K562 (cell line): ENCODE results near the gene ZDHHC3. TPM values are rescaled to one million over a fixed set of nuclear protein-coding genes. Genes with fewer than 3 reads are reported as not detected.

Source experiments
- ATAC-seq: fragments of 200-7000 bp; cut with Tn5 transposase; 3 replicates; pipeline ENCODE4 v1.9.1; 2020; ENCODE audit warnings: moderate library complexity
- BruUV-seq: library from RNA; stranded (reverse); fragments of 400-500 nt; replicated peaks from 2 replicates; lab custom pipeline; 2021; lab: Mats Ljungman, UMichigan
- CTCF ChIA-PET: fragments of 300-600 bp; formaldehyde crosslinking; extraction: SDS; loops from one replicate; lab custom pipeline; 2021; ENCODE audit warnings: low intra/inter-chr PET ratio; lab: Yijun Ruan, JAX
- POLR2A ChIA-PET: fragments of 300-600, 350-650 bp; sonication (Branson Sonifier 250); formaldehyde crosslinking; extraction: SDS; loops from one replicate; lab custom pipeline; 2021; ENCODE audit warnings: antibody characterized with exemption, inconsistent platforms; lab: Yijun Ruan, JAX
- DNase-seq, 4 experiments: peaks; one replicate each; pipeline versions ENCODE4 v3.0.0 to v3.0.0-alpha.2; 2011 to 2018; ENCODE audit warnings: low spot score in 3 of 4, mixed read lengths in 3 of 4; ENCODE audit errors: extremely low read depth in 1 of 4
- FAIRE-seq: peaks from 2 replicates; lab custom pipeline; 2011; peaks lifted over from hg19 to GRCh38; lab: Jason Lieb, UNC
- H2AFZ ChIP-seq: 2 replicates; pipeline ENCODE4 v1.6.0; 2011; ENCODE audit warnings: low read depth, low read length, control low read depth, inconsistent platforms
- H3K27ac ChIP-seq: fragments of 200-600 bp; 3 replicates; pipeline ENCODE4 v1.8.0; 2011; ENCODE audit warnings: low read depth, mild to moderate bottlenecking, control low read depth, inconsistent platforms, low read length, moderate library complexity, mixed read lengths; ENCODE audit errors: extremely low read depth
- H3K27me3 ChIP-seq, 2 experiments: fragments of 300-600 bp in 1 of 2; 2 replicates in 1 of 2; 3 replicates in 1 of 2; pipeline versions ENCODE4 v1.6.0 to v1.8.0; 2011; ENCODE audit warnings: inconsistent platforms in 2 of 2, low read length in 2 of 2, mild to moderate bottlenecking in 1 of 2, mixed read lengths in 1 of 2, moderate library complexity in 1 of 2; ENCODE audit not compliant: control insufficient read depth in 2 of 2, insufficient read depth in 2 of 2
- H3K36me3 ChIP-seq: fragments of 300-600 bp; 3 replicates; pipeline ENCODE4 v1.8.0; 2011; ENCODE audit warnings: mild to moderate bottlenecking, low read length, inconsistent platforms; ENCODE audit not compliant: control insufficient read depth, insufficient read depth
- H3K4me1 ChIP-seq, 2 experiments: fragments of 200-600 bp in 1 of 2; replicated peaks in 1 of 2; 2 replicates in 1 of 2; 3 replicates in 1 of 2; pipeline versions ENCODE4 v1.5.1 to v1.8.0; 2011; ENCODE audit warnings: inconsistent platforms in 2 of 2, low read length in 2 of 2, mild to moderate bottlenecking in 1 of 2, mixed read lengths in 1 of 2, moderate library complexity in 1 of 2; ENCODE audit not compliant: control insufficient read depth in 2 of 2, insufficient read depth in 2 of 2
- H3K4me2 ChIP-seq: 2 replicates; pipeline ENCODE4 v1.6.1; 2011; ENCODE audit warnings: low read length, control low read depth, inconsistent platforms, mixed read lengths; ENCODE audit not compliant: insufficient read depth
- H3K4me3 ChIP-seq: fragments of 200-600 bp; sonication (generic), shearing (Covaris generic); 2 replicates; pipeline ENCODE4 v1.5.1; 2016; ENCODE audit warnings: control low read depth, inconsistent platforms
- H3K79me2 ChIP-seq: fragments of 200-600 bp; 3 replicates; pipeline ENCODE4 v1.8.0; 2011; ENCODE audit warnings: low read length, inconsistent platforms; ENCODE audit not compliant: control insufficient read depth, insufficient read depth
- H3K9ac ChIP-seq, 2 experiments: 2 replicates each; pipeline versions ENCODE4 v1.6.0 to v1.6.1; 2011; ENCODE audit warnings: low read depth in 2 of 2, low read length in 2 of 2, control low read depth in 1 of 2, inconsistent platforms in 1 of 2, mild to moderate bottlenecking in 1 of 2, mixed read lengths in 1 of 2; ENCODE audit not compliant: insufficient read depth in 1 of 2
- H3K9me1 ChIP-seq: one replicate; pipeline ENCODE4 v1.6.0; 2011; ENCODE audit warnings: inconsistent platforms, mild to moderate bottlenecking, low read length, moderate library complexity; ENCODE audit not compliant: control insufficient read depth, insufficient read depth
- H3K9me3 ChIP-seq: replicated peaks from 2 replicates; pipeline ENCODE4 v1.5.1; 2011; ENCODE audit warnings: low read depth, low read length, inconsistent platforms; ENCODE audit not compliant: control insufficient read depth, insufficient read depth
- H4K20me1 ChIP-seq: replicated peaks from 2 replicates; pipeline ENCODE4 v1.6.1; 2011; ENCODE audit warnings: low read length, inconsistent platforms, mixed read lengths; ENCODE audit not compliant: control insufficient read depth, insufficient read depth
- ATF7 ChIP-seq: fragments of 450-650 bp; IDR thresholded peaks from 2 replicates; pipeline ENCODE4 v1.7.1; 2014; ENCODE audit warnings: mild to moderate bottlenecking, moderate library complexity
- BRF2 ChIP-seq: IDR thresholded peaks from 3 replicates; pipeline ENCODE4 v1.6.1; 2011; ENCODE audit warnings: borderline replicate concordance, mild to moderate bottlenecking; ENCODE audit not compliant: insufficient read length, insufficient read depth
- CHD2 ChIP-seq: IDR thresholded peaks from 2 replicates; pipeline ENCODE4 v1.6.1; 2011; ENCODE audit warnings: low read depth, low read length
- FOXM1 ChIP-seq, 2 experiments: fragments of 450-650 bp in 1 of 2; sonication (generic) in 1 of 2; formaldehyde crosslinking in 1 of 2; IDR thresholded peaks; 2 replicates each; pipeline versions ENCODE4 v1.6.1 to v1.9.0; 2017 to 2022; ENCODE audit warnings: low read depth in 2 of 2, mild to moderate bottlenecking in 2 of 2, missing genetic modification reagents in 1 of 2, moderate library complexity in 1 of 2
- GABPA ChIP-seq: fragments of 200-800 bp; sonication (Bioruptor generic); conservative IDR thresholded peaks from 2 replicates; pipeline ENCODE4 v1.6.1; 2016; ENCODE audit warnings: low read depth, missing genetic modification characterization, missing compliant biosample characterization
- HDAC2 ChIP-seq: fragments of 450-650 bp; IDR thresholded peaks from 2 replicates; pipeline ENCODE4 v1.6.1; 2016; ENCODE audit warnings: mild to moderate bottlenecking
- JUNB ChIP-seq: fragments of 450-650 bp; formaldehyde crosslinking; conservative IDR thresholded peaks from 2 replicates; pipeline ENCODE4 v1.4.0; 2020; ENCODE audit warnings: mild to moderate bottlenecking
- NFE2L1 ChIP-seq: fragments of 450-650 bp; IDR thresholded peaks from 2 replicates; pipeline ENCODE4 v1.6.1; 2016; ENCODE audit warnings: missing genetic modification characterization, low read depth, mild to moderate bottlenecking, missing compliant biosample characterization, moderate library complexity, borderline replicate concordance
- PHF20 ChIP-seq: fragments of 450-650 bp; IDR thresholded peaks from 2 replicates; pipeline ENCODE4 v1.6.1; 2018; ENCODE audit not compliant: partially characterized antibody
- PRPF4 ChIP-seq: fragments of 200-400 bp; formaldehyde crosslinking; IDR thresholded peaks from one replicate; pipeline ENCODE4 v1.6.1; 2017; ENCODE audit warnings: low read length, low read depth, mild to moderate bottlenecking; ENCODE audit not compliant: insufficient read depth, poor library complexity, severe bottlenecking
- RCOR1 ChIP-seq, 2 experiments: IDR thresholded peaks; 2 replicates each; pipeline ENCODE4 v1.6.1; 2012; ENCODE audit warnings: low read depth in 2 of 2, low read length in 2 of 2, borderline replicate concordance in 1 of 2, improper control_type of control experiment in 1 of 2
- ZNF143 ChIP-seq: sonication (generic); formaldehyde crosslinking; IDR thresholded peaks from 2 replicates; pipeline ENCODE4 v1.9.0; 2022; ENCODE audit warnings: mild to moderate bottlenecking, missing genetic modification reagents
- ZNF785 ChIP-seq: fragments of 250-450 bp; sonication (Bioruptor Pico); IDR thresholded peaks from 2 replicates; pipeline ENCODE4 v1.4.0; 2020; ENCODE audit warnings: mild to moderate bottlenecking
- ZNF79 ChIP-seq: fragments of 250-450 bp; sonication (Bioruptor Pico); IDR thresholded peaks from 2 replicates; pipeline ENCODE4 v1.4.0; 2020; ENCODE audit warnings: low read depth, mild to moderate bottlenecking, moderate library complexity
- WGBS: fragments of 100-300 bp; shearing (Covaris generic); methylation state at CpG from one replicate; pipeline ENCODE4 v1.1.6; 2016; ENCODE audit warnings: low coverage, mixed read lengths; ENCODE audit not compliant: insufficient coverage; ENCODE audit errors: missing lambda C conversion rate; 5-methylcytosine and 5-hydroxymethylcytosine counted together
- in situ Hi-C: fragments of 300-500 bp; cut with MboI; formaldehyde crosslinking; loops from 4 replicates; pipeline ENCODE4 v1.15.0; 2018; ENCODE audit warnings: inconsistent platforms, mixed read lengths
- intact Hi-C: fragments of 100-400 bp; cut with micrococcal nuclease; formaldehyde crosslinking; loops from 2 replicates; pipeline ENCODE4 v1.14.2; 2022
- polyA plus RNA-seq, 8 experiments: library from polyadenylated mRNA; depleted of rRNA in 4 of 8; stranded (reverse) in 5 of 8; unstranded in 3 of 8; fragments of >200 nt; fragmentation: Nextera tagmentation in 2 of 8; fragmentation: Illumina TruSeq in 1 of 8; extraction: Ambion mirVana in 2 of 8; extraction: Trizol in 1 of 8; gene quantifications; 2 replicates each; pipeline versions ENCODE4 v1.2.1 to v1.2.3, GENCODE V29; 2011 to 2014; ENCODE audit warnings: inconsistent platforms in 1 of 8, missing spikeins in 1 of 8
- total RNA-seq, 7 experiments: library from RNA; depleted of rRNA in 6 of 7; stranded (reverse); fragments of >200 nt in 6 of 7; fragmentation: Illumina TruSeq in 2 of 7; extraction: Trizol in 2 of 7; gene quantifications; 2 replicates each; pipeline versions ENCODE4 v1.2.1 to v1.2.3, GENCODE V29; 2011 to 2021; ENCODE audit warnings: low replicate concordance in 1 of 7
- TF ChIP-seq, protein P1 (sequence below): IDR thresholded peaks from 2 replicates; pipeline ENCODE4 v1.6.1; 2011; ENCODE audit warnings: borderline replicate concordance, low read depth, mild to moderate bottlenecking, moderate library complexity, low read length; ENCODE audit not compliant: insufficient read depth, poor library complexity, severe bottlenecking
- TF ChIP-seq, protein P2 (sequence below): fragments of 450-650 bp; conservative IDR thresholded peaks from 2 replicates; pipeline ENCODE4 v1.6.1; 2016; ENCODE audit warnings: missing genetic modification characterization, low read depth, mild to moderate bottlenecking, missing compliant biosample characterization, moderate library complexity

ZDHHC3 gene
- total and polyA plus RNA-seq, 9 of the 15 experiments (the other 6 are each of a cell fraction or from before 2014, with no cell fraction given) = 10.3 to 120 (median 67.2) TPM

- TF ChIP-seq NFE2L1 (tag) (no peak), ZNF785 (no peak), CHD2 (no peak), PHF20 (no peak), FOXM1 (IDR thresholded peaks at IDR 0.05; ENCODE audit: low read depth) (no peak), FOXM1 (CRISPR knock-in tag; IDR thresholded peaks at IDR 0.05; ENCODE audit: low read depth) (no peak), ATF7 (no peak)
- TF ChIP-seq, protein P1, sequence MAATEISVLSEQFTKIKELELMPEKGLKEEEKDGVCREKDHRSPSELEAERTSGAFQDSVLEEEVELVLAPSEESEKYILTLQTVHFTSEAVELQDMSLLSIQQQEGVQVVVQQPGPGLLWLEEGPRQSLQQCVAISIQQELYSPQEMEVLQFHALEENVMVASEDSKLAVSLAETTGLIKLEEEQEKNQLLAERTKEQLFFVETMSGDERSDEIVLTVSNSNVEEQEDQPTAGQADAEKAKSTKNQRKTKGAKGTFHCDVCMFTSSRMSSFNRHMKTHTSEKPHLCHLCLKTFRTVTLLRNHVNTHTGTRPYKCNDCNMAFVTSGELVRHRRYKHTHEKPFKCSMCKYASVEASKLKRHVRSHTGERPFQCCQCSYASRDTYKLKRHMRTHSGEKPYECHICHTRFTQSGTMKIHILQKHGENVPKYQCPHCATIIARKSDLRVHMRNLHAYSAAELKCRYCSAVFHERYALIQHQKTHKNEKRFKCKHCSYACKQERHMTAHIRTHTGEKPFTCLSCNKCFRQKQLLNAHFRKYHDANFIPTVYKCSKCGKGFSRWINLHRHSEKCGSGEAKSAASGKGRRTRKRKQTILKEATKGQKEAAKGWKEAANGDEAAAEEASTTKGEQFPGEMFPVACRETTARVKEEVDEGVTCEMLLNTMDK = no peak
Measured at GRCh38 chr3:45010811-45011333, 34.9 kb upstream of the ZDHHC3 start (continued).

GRCh38 chr3:45009868-45010267 lies 33.9 kb upstream of the ZDHHC3 start:
- Histone ChIP-seq H3K9me1 (no peaks in the 10 kb centered on the region), H4K20me1 (no peaks in the 10 kb centered on the region), H3K4me2 (no peak overlapping the region), H2AFZ (no peak overlapping the region), H3K9me3 (no peaks in the 10 kb centered on the region), H3K4me1 (no peaks in the 10 kb centered on the region), H3K9ac (no peak overlapping the region), H3K79me2 (no peaks in the 10 kb centered on the region), H3K27me3 (no peaks in the 10 kb centered on the region), H3K27ac (no peak overlapping the region), H3K36me3 (peaks cover 85% of the 10 kb centered on the region), H3K4me3 (no peak overlapping the region)
- BruUV-seq = no TSS peak
- FAIRE-seq (no peak), DNase-seq (no peak), ATAC-seq (no peak)
- in situ Hi-C loops = no loop called here
- ChIA-PET CTCF (no interaction called here), POLR2A (no interaction called here)
- intact Hi-C loops = no loop called here
- 90% methylated on average over 1 of the region's 1 CpG for WGBS
- TF ChIP-seq PRPF4 = no peak
- TF ChIP-seq RCOR1 (IDR thresholded peaks at IDR 0.05; ENCODE audit: borderline replicate concordance in 1 of 2, low read depth in 2 of 2, low read length in 2 of 2) = 0 out of 4 replicates have a peak, but pooled peaks of 1 of the 2 experiments have one; percentile 9
- TF ChIP-seq, protein P2, sequence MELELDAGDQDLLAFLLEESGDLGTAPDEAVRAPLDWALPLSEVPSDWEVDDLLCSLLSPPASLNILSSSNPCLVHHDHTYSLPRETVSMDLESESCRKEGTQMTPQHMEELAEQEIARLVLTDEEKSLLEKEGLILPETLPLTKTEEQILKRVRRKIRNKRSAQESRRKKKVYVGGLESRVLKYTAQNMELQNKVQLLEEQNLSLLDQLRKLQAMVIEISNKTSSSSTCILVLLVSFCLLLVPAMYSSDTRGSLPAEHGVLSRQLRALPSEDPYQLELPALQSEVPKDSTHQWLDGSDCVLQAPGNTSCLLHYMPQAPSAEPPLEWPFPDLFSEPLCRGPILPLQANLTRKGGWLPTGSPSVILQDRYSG (tag) = no peak
- no peak for TF ChIP-seq ZNF143 (CRISPR knock-in tag)
- TF ChIP-seq BRF2 = no peak
- TF ChIP-seq JUNB = no peak
- TF ChIP-seq HDAC2 = 0 out of 2 replicates have a peak, but pooled peaks have one; percentile 28
- TF ChIP-seq ZNF79 (CRISPR knock-in tag) = no peak
- TF ChIP-seq GABPA (tag) = no peak
